ENCODE results near the gene ACE2.

DNA sequence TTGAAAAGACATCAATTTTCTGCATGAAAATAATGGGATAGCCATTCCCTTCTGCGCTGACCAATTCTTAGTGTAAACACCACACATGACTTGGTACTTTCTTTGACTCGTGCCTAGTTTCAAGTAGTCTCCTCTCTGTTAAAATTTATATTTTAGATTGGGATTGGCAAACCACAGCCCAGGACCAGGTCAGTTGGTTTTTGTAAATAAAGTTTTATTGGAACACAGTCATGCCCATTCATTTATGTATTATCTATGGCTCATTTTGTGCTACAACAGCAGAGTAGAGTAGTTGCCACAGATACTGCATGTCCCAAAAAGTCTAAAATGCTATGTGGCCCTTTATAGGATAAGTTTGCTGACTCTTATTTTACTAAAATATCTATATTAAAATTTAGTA is 53.4 kb downstream of the ACE2 start:
- no peak for TF ChIP-seq POLR2A (IDR thresholded peaks at IDR 0.05)
- TF ChIP-seq, protein P1, sequence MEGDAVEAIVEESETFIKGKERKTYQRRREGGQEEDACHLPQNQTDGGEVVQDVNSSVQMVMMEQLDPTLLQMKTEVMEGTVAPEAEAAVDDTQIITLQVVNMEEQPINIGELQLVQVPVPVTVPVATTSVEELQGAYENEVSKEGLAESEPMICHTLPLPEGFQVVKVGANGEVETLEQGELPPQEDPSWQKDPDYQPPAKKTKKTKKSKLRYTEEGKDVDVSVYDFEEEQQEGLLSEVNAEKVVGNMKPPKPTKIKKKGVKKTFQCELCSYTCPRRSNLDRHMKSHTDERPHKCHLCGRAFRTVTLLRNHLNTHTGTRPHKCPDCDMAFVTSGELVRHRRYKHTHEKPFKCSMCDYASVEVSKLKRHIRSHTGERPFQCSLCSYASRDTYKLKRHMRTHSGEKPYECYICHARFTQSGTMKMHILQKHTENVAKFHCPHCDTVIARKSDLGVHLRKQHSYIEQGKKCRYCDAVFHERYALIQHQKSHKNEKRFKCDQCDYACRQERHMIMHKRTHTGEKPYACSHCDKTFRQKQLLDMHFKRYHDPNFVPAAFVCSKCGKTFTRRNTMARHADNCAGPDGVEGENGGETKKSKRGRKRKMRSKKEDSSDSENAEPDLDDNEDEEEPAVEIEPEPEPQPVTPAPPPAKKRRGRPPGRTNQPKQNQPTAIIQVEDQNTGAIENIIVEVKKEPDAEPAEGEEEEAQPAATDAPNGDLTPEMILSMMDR (IDR thresholded peaks at IDR 0.05 in 8 of 11, conservative IDR thresholded peaks at IDR 0.05 in 3 of 11): no peak
- TF ChIP-seq POLR2AphosphoS5 (IDR thresholded peaks at IDR 0.05): no peak

Data from spleen (tissue), 7 donors.